ENCODE results near the gene ZNF565. TPM values are rescaled to one million over a fixed set of nuclear protein-coding genes. Genes with fewer than 3 reads are reported as not detected.
"Not testable (repeated sequence)": the region's sequence is repeated elsewhere in the genome, so short reads cannot be mapped to it uniquely, and the experiment has no call there.

Gene ZNF565
- total RNA-seq, result 4.0 TPM
- long read RNA-seq, partial matches to known transcripts, result 2 of 31 reads
- long read RNA-seq, other reads (novel, unspliced or antisense), result 27 of 31 reads

GRCh38 chr19:36214386-36215275, at the start of gene ZNF565, which contains the start of gene ZNF146:
TSS of gene ZNF565 (minus strand) at chr19:36214665. CDS start at chr19:36201985, 12,680 bp downstream.
TSS of gene ZNF146 (plus strand) at chr19:36215106. CDS start at chr19:36236441, 21,335 bp downstream.
- peak; percentile 99 for DNase-seq (ENCODE audit: low spot score)
- intact Hi-C loops (cut with DNase I), result loop anchor here (10.0 kb wide), 2 partner anchors 210 to 270 kb away; partner anchors contain the start of gene ZNF566

- DNase-seq (ENCODE audit: low spot score), result no peak
- intact Hi-C loops (cut with DNase I), result no loop called here
Measured at GRCh38 chr19:36259211-36259610, 44.7 kb upstream of the ZNF565 start.

DNA sequence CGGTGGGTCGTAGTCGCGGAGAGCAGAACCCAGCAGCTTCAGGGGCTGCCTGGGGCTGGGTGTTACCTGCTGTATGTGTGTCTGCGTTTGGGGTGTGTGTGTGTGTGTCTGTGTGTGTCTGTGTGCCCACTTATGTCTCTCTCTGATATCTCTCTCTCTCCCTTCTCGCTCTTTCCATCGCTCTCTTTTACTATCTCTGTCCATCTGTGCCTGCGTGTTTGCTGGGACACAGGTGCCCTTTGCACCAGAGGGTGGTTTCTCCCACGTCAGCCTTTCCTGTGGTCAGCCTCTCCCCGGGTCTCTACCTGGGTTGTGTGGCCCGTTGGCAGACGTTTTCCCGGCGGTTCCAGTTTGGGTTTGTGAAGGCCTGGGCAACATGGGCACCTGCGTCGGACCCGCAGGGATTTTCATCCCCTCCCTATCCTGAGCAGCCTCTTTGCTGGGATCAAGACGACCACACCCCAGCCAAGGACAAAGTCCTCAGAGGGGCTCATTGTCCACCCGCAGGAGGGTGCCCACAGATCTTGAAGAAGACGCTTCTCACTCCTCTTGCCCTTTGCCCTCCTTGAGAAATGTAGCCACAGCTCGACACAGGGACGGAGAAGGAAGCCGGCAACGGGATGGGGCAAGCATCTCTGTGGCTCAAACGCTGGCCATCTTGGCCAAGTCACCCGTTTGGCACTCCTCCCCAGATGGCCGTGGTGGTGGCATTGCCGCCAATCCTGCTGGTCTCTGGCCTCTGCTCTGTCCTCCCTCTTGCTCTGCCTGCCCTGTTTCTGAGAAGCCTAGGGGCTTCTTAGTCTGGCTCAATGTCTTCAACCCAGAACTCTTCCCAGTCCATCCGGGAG, 43.8 kb upstream of the ZNF565 start:
- intact Hi-C loops (cut with DNase I), result no loop called here
- no peak for DNase-seq (ENCODE audit: low spot score)

- DNase-seq (ENCODE audit: low spot score), result no peak
- intact Hi-C loops (cut with DNase I), result no loop called here
Measured at GRCh38 chr19:36257520-36257876, 43.0 kb upstream of the ZNF565 start.

GRCh38 chr19:36256853-36257519, 42.5 kb upstream of the ZNF565 start:
- DNase-seq (ENCODE audit: low spot score), result no peak
- intact Hi-C loops (cut with DNase I), result no loop called here

DNA sequence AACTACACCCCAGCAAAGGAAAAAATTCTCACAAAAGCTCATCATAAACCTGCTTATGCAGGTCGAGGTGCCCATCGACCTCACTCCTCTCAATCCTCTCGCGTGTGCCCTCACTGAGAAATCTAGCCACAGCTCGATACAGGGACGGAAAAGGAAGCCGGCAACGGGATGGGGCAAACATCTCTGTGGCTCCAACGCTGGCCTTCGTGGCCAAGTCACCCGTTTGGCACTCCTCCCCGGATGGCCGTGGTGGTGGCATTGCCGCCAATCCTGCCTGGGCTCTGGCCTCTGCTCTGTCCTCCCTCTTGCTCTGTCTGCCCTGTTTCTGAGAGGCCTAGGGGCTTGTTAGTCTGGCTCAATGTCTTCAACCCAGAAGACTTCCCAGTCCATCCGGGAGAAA, 41.6 kb upstream of the ZNF565 start:
- no peak for DNase-seq (ENCODE audit: low spot score)
- intact Hi-C loops (cut with DNase I), result no loop called here

DNA sequence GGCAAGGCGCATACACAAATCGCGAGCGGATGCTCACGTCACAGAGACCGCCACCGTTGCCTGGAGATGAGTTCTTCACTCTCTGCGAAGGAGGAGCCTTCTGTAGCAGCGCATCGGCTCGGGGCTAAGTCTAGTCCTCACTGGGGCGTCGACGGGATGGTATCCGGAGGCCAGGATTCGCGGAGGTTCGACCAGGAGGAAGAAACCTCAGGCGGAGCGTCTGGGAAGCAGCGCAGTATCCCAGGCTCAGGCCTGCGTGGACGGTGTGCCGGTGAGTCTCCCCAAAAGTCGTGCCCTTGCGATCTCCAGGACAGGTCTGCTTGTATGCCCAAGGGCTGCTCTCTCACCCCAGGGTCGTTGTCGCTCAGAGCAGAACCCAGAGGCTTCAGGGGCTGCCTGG, 40.9 kb upstream of the ZNF565 start:
- intact Hi-C loops (cut with DNase I), result no loop called here
- no peak for DNase-seq (ENCODE audit: low spot score)

GRCh38 chr19:36254848-36255247, 40.4 kb upstream of the ZNF565 start:
- intact Hi-C loops (cut with DNase I), result no loop called here
- DNase-seq (ENCODE audit: low spot score), result no peak

GRCh38 chr19:36252047-36252446, 37.6 kb upstream of the ZNF565 start:
- no peak for DNase-seq (ENCODE audit: low spot score)
- intact Hi-C loops (cut with DNase I), result no loop called here

GRCh38 chr19:36246006-36246481, 31.6 kb upstream of the ZNF565 start:
- no peak for DNase-seq (ENCODE audit: low spot score)
- intact Hi-C loops (cut with DNase I), result no loop called here

- intact Hi-C loops (cut with DNase I), result no loop called here
- DNase-seq (ENCODE audit: low spot score), result no peak
Measured at GRCh38 chr19:36245210-36246005, 30.9 kb upstream of the ZNF565 start.

DNA sequence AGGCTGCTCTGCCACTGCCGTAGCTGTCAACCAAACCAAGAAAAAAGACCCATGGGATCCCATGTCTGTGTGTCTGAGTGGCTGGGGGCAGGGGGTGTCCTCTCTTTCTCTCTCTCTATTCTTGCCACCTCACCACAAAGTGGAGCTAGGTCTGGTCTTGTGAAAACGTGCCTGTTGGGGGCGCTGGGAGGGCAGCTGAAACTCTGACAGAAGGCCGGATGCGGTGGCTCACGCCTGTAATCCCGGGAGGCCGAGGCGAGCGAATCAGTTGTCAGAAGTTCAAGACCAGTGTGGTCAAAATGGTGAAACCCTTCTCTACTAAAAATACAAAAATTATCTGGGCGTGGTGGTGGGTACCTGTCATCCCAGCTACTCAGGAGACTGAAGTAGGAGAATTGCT, 29.6 kb upstream of the ZNF565 start:
- intact Hi-C loops (cut with DNase I), result no loop called here
- no peak for DNase-seq (ENCODE audit: low spot score)

DNA sequence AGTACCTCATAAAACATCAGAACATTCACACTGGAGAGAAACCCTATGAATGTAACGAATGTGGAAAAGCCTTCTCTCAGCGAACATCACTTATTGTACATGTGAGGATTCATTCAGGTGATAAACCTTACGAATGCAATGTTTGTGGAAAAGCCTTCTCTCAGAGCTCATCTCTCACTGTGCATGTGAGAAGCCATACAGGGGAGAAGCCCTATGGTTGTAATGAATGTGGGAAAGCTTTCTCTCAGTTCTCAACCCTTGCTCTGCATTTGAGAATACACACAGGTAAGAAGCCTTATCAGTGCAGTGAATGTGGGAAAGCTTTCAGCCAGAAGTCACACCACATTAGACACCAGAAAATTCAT, 22.5 kb upstream of the ZNF565 start:
- DNase-seq (ENCODE audit: low spot score), result no peak
- intact Hi-C loops (cut with DNase I), result no loop called here

GRCh38 chr19:36236304-36236945, 22.0 kb upstream of the ZNF565 start:
- intact Hi-C loops (cut with DNase I), result no loop called here

DNA sequence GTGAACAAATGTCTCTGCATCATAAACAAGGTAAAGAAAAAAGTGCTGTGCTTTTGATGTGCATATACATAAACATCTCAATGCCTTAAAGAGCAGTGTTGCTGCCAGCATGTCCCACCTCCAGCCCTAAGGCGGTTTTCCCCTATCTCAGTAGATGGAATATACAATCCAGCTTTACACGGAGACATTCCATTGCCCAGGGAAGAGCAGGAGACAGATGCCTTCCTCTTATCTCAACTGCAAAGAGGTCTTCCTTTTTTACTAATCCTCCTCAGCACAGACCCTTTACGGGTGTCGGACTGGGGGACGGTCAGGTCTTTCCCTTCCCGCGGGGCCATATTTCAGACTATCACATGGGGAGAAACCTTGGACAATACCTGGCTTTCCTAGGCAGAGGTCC, 19.2 kb upstream of the ZNF565 start:
- intact Hi-C loops (cut with DNase I); DNase-seq (ENCODE audit: low spot score): not testable (repeated sequence)

More at GRCh38 chr19:36236304-36236945, 22.0 kb upstream of the ZNF565 start:
- no peak for DNase-seq (ENCODE audit: low spot score)

DNA sequence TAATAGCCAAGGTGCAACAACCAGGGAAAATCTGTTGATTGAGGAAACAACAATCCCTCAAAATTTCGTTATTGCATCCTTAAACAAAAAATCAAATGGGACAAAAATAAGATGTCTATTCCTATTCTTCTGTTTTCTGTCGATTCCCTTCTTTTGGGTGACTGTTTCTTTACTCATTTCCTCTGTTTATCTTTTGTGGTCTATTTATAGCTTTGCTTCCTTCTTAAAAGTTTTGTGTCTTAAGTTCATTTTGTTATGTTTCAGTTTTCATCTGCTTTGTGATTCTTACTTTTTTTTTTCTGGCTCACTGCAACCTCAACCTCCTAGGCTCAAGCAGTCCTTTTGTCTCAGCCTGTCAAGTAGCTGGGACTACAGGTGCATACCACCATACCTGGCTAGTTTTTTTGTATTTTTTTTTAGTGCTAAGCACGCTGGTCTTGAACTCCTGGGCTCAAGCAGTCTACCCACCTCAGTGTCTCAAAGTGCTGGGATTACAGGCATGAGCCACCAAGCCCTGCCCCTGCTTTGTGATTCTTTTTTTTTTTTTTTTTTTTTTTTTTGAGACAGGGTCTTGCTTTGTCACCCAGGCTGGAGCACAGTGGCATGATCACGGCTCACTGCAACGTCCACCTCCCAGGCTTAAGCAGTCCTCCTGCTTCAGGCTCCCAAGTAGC, 10.9 kb upstream of the ZNF565 start:
- intact Hi-C loops (cut with DNase I), result no loop called here
- no peak for DNase-seq (ENCODE audit: low spot score)

GRCh38 chr19:36222503-36222902, 8.0 kb upstream of the ZNF565 start:
- intact Hi-C loops (cut with DNase I), result no loop called here
- DNase-seq (ENCODE audit: low spot score), result no peak

- intact Hi-C loops (cut with DNase I), result no loop called here
- no peak for DNase-seq (ENCODE audit: low spot score)
Measured at GRCh38 chr19:36221474-36221873, 7.0 kb upstream of the ZNF565 start.
